ENCODE measurements around the gene MAP3K4.

Gene MAP3K4

DNA sequence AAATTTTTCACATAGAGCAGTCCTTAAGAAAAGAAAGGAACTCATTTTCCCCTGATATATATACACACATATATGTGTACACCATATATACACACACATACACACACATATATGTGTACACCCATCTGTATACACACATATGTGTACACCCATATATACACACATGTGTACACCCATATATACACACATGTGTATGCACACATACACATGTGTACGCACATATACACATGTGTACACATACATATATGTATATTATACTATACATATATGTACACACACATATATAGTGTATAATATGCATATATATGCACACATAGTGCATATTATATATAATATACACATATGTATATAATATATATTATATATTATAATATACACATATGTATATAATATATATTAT lies 9.1 kb downstream of the MAP3K4 start:
- no peak for DNase-seq (ENCODE audit: low spot score)

DNA sequence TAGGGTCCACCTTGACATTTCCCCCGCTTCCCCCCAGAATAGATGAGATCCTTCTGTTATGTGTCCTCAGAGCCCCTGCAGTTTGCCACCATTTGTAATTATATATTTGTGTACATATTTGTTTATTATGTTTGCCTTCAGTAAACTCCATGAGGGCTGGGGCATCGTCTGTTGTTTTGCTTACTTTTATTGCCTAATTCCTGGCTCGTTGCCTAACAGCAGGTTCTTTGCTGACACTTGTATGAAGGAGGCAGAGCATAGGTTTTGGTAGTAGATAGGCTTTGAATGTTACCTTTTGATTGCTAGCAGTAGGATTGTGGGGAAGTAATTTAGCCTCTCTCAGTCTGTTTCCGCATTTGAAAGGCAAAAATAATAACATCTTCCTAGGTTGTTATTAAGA lies 9.9 kb downstream of the MAP3K4 start:
- no peak for DNase-seq (ENCODE audit: low spot score)

DNA sequence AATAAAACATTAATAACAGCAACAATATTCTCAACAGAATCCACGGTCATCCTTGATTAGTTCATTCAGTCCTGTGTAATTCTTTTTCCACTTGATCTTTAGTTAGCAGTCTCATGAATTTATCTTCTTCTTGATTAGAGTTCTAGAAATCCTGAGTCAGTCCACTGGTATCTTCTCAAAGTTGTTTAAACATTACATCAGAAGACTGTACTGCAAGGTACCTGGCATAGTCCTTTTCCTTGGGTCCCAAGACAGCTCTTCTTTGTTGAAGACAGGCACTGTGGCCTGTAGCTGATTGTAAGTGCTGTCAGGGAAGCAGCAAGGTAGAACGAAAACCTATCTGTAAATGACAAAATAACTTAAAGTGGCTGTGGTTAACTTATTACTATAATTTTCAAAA lies 11.8 kb downstream of the MAP3K4 start:
- no peak for DNase-seq (ENCODE audit: low spot score)

DNA sequence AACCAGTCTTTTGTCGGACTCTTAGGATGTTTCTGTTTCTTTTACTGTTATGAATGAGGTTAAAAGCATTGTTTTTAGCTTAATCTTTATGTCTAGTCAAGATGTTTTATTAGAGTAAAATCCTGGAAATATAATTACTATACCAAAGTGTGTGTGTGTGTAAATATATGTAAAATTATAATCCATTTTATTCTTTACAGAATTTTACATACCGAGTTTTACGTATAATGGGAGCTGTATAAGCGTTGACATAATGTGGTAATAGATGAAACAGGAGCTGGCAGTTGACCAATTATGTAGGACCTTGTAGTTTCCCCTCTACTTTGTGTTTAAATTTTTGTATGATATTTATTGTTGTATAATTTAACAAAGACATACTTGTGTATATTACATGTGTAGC lies 16.7 kb downstream of the MAP3K4 start:
- no peak for DNase-seq (ENCODE audit: low spot score)

DNA sequence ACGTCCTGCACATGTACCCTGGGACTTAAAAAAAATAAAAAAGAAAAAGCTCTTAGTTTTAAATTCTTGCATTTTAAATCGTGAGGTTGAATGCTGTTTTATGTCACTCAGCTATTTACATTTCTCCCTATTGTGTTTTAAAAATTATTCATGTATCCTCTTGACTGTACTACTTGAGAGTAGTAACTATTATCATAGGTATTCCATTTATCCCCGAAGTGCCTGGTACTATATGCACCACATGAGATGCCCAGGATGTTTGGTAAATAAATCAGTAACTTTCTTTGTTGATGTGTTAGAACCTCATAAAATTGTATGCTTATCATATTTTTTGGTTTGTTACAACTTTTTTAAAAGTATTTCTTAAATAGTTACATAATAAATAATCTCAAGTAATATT lies 18.4 kb downstream of the MAP3K4 start:
- DNase-seq (ENCODE audit: low spot score), result no peak

DNA sequence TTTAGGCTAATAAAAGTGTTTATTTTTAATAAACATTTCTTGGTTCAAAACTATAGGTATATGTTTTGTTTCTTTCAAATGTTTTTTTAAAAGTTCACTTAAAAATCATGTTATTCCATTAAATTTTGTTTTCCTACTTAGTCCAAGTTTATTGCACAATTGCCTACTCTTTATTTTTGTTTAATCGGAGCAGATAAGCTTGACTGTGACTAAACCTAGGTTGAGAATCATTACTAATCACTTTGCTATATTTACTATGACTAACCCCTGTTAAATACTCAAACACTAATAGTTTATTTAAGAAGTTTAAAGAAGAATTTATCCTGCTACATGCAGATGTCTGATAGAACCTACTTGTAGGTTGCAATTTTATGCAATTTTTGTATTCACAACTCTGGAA lies 18.8 kb downstream of the MAP3K4 start:
- no peak for DNase-seq (ENCODE audit: low spot score)

DNA sequence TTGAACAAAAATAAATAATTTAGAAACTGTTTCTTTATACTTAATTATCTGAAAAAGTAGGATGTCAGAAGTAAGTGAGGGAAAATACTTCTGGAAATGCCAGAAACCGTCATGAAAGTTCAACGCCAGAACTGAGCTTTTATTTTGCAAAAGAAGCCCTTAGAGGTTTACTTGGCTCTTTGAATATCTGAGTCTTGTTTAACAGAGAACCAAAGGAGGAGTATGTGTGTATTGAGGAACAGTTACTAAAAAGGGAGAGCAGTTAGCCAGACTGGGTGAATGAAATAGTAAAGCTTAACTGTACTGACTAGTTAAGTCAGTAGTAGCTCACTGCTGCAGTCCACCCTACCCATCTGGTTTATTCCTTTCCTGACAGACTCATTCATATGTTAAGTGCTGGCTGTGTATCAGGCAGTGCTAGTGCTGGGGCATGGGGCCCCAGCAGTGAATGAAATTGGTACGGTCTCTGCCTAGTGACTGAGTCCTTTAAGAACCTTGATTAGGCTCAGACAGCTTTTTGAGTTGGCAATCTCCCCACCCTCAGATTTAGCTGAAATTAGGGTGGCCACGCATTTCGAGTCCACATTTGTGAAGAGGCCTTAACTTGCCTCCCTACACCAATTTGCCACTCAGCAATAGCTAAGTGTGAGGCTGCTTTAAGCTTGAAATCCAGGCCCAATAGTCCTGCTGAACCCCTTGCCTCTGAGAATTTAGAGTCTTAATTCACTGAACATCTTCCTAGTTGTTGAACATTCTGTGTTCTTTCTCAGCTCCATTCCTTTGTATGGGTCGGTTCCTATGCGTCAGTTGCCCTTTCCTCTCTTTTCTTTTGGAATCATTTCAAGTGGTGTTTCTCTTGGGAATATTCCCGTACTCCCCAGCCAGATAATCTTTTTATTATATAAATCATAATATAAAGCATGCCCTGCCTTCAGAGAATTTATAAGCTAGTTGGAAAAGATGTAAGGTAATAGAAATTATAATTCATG lies 20.2 kb downstream of the MAP3K4 start:
- no peak for DNase-seq (ENCODE audit: low spot score)

DNA sequence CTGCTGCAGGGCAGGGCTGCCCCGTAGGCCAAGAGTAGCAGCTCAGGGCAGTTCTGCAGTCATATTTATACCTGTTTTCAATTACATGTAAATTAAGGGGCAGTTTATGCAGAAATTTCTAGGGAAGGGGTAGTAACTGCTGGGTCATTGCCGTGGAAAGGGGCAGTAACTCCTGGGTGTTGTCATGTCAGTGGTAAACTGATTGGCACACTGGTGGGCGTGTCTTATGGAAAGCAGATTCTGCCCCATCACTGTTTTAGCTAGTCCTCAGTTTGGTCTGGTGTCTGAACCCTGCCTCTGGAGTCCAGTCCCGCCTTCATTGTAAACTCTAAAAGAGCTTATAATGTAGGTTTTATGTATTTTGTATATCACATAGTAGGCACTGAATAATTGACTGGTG lies 22.1 kb downstream of the MAP3K4 start:
- no peak for DNase-seq (ENCODE audit: low spot score)

DNA sequence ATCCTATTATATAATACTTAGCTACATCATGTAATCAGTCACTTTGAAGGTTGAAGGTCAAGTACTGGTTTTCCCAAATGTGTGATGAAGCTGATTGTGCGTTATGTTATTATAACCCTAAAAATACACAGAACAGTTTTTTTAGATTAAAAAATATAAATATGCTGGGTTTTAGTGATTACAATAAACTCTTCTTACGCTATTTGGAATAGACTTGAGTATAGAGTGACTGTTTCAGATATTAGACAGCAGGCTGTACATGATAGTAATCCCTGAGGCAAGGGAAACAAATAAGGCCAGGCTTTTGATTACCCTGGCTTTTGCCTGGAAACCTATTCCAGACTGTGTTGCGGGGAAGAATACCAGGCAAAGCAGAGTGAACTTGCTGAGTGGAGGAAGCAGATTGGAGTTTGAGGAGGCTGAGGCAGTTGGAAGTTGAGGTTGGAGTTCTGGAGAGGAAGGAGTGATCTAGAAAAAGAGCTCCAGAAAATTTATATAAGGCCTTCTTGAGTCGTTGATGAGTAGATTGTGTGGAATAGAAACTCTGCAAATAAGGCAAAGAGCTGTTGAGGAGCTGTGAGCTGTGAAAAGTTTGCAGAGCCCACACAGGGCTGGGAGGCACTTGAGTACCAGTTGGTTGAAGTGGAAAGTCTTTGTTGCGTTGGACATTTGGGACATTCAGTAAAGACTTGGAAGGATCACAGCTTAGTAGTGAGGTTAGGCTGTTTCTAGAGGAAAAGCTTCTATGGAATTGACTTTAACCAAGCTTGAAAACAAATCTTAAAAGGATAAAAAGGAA lies 26.4 kb downstream of the MAP3K4 start:
- no peak for DNase-seq (ENCODE audit: low spot score)

DNA sequence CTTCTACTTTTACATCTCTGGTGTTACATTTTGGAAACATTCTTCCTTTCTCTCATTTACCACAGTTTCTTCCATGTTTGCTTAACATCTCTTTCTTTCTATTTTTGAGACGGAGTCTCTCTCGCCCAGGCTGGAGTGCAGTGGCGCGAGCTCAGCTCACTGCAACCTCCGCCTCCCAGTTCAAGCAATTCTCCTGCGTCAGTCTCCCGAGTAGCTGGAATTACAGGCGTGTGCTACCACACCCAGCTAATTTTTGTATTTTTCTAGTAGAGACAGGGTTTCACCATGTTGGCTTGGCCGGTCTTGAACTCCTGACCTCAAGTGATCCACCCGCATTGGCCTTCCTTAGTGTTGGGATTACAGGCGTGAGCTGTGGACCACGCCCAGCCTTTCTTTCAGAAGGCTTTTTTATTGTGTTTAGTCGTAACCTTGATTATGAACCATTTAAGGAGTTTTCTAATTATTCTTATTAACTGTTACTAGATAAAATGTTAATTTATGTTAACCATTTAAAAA lies 27.8 kb downstream of the MAP3K4 start:
- DNase-seq (ENCODE audit: low spot score), result no peak

DNA sequence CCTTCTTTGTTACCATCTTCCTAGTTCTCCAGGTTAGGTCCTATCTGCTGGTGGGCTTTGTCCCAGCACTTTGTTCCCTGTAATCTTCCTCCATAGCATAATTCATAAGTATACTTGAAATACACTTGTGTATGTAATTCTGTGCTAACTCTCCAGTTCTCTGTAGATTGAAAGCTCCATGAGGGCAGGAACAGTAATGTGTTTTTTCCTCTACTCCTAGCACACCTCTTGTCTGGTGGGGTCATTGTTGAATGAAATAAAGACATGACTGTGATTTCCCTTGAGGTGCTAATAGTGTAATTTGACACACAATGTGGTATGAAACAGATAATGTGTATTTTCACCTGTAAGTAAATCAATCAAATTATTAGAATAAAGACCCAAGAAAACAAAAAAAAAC lies 30.0 kb downstream of the MAP3K4 start:
- DNase-seq (ENCODE audit: low spot score), result no peak

DNA sequence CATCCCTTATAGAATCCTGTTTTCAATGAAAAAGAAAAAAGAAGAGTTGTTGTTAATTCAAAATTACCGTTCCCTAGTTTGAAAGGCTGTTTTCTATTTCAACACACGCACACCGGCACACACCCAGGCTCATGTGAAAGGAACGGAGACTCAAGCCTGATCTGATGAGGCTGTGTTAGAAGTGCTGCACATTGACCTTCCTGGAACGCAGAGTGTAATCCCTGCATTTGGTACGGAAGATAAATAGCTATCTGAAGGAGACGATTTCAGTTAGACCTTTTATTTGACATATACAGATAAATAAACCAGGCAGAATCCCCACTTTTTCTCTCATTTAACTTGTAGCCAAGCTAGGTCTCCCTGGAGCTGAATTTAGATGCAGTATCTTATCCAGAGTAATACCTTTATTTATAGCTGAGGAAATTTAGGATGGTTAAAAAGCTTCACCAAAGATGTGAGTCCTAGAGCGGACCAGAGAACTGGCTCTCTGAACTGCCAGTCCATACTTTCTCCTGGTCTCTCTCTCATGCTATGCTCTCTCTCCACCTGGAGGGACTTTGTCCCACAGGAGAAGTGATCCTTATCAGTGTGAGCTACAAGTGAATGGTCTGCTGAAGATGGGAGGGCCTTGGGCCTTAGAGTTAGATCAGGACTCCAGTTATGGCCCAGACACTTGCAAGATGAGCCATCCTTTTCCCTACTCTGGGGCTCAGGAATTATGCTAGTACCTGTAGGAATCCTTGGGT lies 30.6 kb downstream of the MAP3K4 start:
- no peak for DNase-seq (ENCODE audit: low spot score)

DNA sequence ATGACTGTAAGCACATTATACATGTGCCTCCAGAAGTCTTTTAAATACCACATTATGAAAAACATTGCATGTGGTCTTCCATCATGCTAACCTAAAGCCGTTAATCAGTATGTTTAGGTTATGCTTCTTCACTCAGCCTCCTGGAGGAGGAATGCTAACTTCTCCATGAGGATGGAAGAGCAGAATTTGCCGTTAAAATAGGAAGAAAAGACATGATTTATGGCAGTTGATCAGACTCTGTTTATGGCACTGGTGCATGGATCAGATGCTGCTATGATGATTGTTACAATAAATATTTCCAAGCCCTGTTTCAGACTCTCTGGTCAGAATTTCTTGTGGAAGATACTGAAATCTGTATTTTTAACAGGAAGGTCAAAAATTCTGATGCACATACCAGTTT lies 31.7 kb downstream of the MAP3K4 start:
- DNase-seq (ENCODE audit: low spot score), result no peak

DNA sequence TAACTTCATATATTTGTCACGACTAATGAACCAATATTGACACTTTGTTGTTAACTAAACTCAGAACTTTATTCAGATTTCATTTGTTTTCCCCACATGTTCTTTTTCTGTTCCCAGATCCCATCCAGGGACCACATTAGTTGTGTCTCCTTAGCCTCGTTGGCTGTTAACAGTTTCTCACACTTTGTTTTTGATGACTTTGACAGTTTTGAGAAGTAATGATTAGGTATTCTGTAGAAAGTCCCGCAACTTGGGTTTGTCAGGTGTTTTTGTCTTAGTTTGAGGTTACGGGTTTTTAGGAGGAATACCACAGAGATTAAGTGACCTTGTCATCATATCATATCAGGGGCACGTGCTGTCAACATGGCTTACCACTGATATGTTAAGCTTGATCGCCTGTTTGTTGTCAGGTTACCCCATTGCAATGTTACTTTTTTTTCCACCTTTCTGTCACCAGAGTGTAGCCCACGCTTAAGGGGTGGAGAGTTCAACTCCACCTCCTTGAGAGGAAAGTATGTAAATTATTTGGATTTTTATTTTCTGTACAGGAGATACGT lies 32.9 kb downstream of the MAP3K4 start:
- no peak for DNase-seq (ENCODE audit: low spot score)

DNA sequence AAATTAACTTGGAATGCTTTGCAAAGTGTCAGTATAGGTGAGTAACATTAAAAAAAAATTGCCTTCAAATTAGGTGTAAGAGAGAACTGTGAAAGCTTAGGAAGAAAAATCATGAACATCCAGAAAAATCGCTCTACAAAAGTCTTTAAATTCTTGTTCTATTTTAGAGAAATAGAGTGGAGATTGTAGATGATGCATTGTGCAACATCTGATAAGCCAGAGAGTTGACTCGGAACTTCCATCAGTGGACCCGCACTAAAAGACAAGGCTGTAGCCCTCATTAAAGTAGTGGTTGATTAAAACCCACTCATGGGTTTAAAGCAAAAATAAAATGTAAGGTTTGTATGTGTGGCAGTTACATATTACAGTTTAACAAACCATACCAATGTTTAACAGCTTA lies 35.8 kb downstream of the MAP3K4 start:
- no peak for DNase-seq (ENCODE audit: low spot score)

DNA sequence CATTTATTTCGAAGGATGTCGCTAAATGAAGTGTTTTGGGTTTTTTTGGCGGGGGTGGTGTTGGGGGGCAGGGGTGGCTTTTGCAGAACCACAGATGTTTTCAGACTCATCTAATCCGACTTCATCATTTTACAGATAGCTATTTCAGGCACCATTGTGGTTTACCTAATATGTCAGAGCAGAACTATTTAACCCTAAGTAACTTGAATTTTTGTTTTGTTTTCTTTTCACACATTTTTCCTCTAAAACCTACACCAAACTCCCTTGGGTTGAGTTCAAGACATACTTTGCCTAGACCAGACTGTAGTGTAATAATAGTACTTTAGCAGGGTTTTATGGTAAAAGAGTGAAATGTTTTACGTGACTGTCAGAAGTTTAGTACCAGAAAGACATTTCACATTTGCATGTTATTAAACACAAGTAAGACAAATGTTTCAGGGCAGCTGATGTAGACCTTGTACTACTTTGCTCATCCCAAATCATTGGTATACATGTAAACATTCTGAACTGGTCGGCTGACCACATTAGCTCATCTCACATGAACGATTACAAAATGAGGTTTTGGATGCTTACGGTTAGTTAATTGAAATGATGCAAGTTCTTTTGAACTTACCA lies 37.7 kb downstream of the MAP3K4 start:
- DNase-seq (ENCODE audit: low spot score), result no peak

DNA sequence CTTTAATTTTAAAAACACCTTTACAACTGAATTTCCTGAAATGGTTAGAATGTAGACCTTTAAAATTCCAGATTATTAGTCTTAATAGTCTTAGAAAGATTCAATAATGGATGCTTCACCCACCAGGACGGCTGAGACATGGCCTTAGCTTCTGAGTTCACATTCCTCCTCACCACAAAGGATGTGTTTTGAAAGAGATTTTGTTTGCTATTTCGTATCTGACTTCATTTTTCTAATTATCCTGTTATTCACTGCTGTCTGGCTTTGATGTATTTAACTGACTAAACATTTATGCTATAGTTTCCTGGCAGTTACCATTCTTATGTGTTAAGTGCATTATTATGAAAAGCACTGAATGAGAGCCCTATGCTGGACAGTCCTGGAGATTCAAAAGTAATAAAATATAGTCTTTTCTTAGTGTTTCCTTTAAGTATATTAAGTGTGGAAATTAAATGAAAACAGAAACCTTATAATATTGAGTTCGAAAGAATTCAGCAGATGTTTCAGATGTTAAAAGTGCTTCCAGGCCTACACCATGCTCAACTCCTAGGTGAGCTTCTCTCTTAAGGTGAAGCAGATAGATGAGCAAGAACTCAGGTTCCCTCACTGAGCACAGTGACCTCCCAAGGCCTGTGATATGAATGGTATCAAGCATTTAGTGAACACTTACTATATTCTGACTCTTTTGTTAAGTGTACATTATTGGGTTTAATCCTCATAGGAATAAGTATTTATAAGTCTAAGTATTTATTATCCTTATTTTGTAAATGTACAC lies 40.3 kb downstream of the MAP3K4 start:
- DNase-seq (ENCODE audit: low spot score), result no peak

DNA sequence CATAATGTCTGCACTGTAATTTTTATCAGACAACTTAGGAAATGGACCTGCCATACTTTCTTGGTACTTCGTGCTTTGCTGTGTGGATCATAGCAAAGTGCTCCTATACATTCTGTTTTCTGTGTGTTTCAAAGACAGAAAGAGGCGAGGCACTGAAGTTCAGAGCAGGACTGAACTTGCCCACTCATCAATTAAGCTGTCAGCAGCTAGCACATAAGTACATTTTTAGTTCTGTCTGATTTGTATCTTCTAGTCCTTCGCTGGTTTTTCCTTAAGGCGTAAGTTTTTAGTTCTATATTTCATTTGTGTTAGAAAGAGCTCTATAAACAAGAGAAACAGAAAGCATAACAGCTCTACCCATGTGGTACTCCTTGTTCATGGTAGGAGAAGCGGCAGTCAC lies 42.1 kb downstream of the MAP3K4 start:
- no peak for DNase-seq (ENCODE audit: low spot score)

DNA sequence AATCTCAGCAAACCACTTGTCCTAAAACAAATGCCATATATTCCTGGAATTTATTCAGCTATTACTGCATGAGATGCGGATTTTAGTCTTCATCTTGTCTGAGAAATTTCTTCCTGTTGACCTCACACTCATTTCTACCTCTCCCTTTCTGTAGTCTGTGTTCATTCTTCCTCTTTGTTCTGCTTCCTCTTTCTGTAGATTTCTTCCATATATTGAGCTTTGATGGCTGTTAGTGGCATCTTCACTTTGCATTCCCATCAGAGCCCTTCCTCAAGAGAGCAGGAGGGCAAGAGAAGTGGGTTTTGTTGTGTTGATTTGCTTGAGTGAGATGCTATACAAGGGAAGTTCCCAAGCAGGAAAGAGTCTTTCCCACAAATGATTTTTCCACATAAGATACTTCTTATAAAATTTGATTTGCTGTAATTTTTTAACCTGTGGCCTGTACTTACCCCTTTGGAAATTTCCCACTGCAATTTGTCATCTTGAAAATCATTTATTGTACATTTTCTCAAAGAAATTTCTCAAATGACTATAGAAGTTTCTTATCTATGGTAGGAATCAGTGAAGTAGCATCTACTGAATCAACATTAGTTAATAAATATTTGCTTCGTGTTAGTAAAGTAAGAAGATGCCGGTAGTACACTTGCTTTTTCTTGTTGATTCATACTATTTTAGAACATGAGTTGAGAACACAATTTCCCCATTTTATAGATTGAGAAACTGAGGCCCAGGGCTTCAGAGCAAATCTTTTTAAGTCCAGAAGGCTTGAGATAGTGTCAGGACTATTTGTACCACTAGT lies 43.8 kb downstream of the MAP3K4 start:
- no peak for DNase-seq (ENCODE audit: low spot score)

DNA sequence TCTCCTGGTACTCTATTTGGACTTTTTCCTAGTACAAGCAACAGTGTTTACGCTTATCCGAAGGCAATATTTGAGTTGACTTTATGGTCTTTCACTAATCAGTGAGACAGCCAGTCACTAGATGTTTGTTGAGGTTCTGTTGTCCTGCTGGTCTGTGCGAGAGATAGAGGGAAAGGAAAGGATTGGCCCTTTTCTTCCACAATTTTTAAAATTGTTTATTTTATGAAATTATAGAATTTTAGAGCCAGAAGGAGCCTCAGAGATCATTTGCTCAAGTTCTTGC lies 44.4 kb downstream of the MAP3K4 start:
- DNase-seq (ENCODE audit: low spot score), result no peak
